Pancreas (tissue), 10 donors: ENCODE measurements around the gene CXCL12. TPM values are rescaled to one million over a fixed set of nuclear protein-coding genes. Genes with fewer than 3 reads are reported as not detected.

ENCODE experiments used
- ATAC-seq, 4 donors: fragments of 200-7000 bp; cut with Tn5 transposase; one replicate each; pipeline versions ENCODE4 v1.8.0 to v1.9.1; 2020; ENCODE audit warnings: mild to moderate bottlenecking in 4 of 4, moderate library complexity in 4 of 4
- DNase-seq, 6 donors: peaks; one replicate each; pipeline ENCODE4 v3.0.0-alpha.2; 2020
- FAIRE-seq: peaks from 2 replicates; lab custom pipeline; 2012; peaks lifted over from hg19 to GRCh38; lab: Jason Lieb, UNC
- H3K27ac ChIP-seq, 4 donors: fragments of 200-600 bp; sonication (generic); 1 replicate in 3 of 4; 2 replicates in 1 of 4; pipeline versions ENCODE4 v1.5.0 to v1.8.0; 2020
- H3K27me3 ChIP-seq, 4 donors: fragments of 200-600 bp; one replicate each; pipeline ENCODE4 v1.8.0; 2021
- H3K36me3 ChIP-seq, 3 donors: fragments of 200-600 bp; sonication (generic) in 1 of 3; one replicate each; pipeline versions ENCODE4 v1.5.0 to v1.8.0; 2020 to 2021
- H3K4me1 ChIP-seq, 3 donors: fragments of 200-600 bp; one replicate each; pipeline ENCODE4 v1.8.0; 2021
- H3K4me3 ChIP-seq, 4 donors: fragments of 200-600 bp; sonication (generic) in 2 of 4; one replicate each; pipeline versions ENCODE4 v1.5.0 to v1.8.0; 2020 to 2021
- H3K9me3 ChIP-seq, 4 donors: fragments of 200-600 bp; one replicate each; pipeline ENCODE4 v1.8.0; 2021
- WGBS, 2 donors: extraction: QIAGEN DNeasy Blood & Tissue Kit; methylation state at CpG; one replicate each; pipeline ENCODE4 v1.1.7; 2013; 5-methylcytosine and 5-hydroxymethylcytosine counted together
- intact Hi-C, 3 donors: fragments of 100-400 bp; cut with DNase I; formaldehyde crosslinking; loops; one replicate each; pipeline versions ENCODE4 v1.11.1 to v1.14.2; 2022
- polyA plus RNA-seq, 2 donors: library from polyadenylated mRNA; stranded (reverse); fragments of 200-250 nt; gene quantifications; one replicate each; pipeline ENCODE4 v1.2.3, GENCODE V29; 2013
- total RNA-seq, 6 donors: library from RNA; stranded (reverse); fragmentation: NEBNext Ultra II Directional in 4 of 6; extraction: Animal tissue kit (Norgen Biotek cat#: 25700) in 4 of 6; gene quantifications; one replicate each; pipeline versions ENCODE4 v1.2.1 to v1.2.4, GENCODE V29; 2021 to 2023
- TF ChIP-seq, protein P1 (sequence below), 4 donors: fragments of 200-600 bp; sonication (generic) in 3 of 4; IDR thresholded peaks; one replicate each; pipeline versions ENCODE4 v1.5.0 to v1.8.0; 2021; ENCODE audit warnings: antibody characterized with exemption in 4 of 4
- donor health status: healthy with polysubstance abuse.
- donor health status: DM: no; HTN: no; CAD: no; lungs with moderate emphysema.
- donor health status: DM: no; HTN: no; CAD: no.
- donor health status: control.
- donor health status: control.
- donor health status: Bipolar disorder and iron deficiency.
- donor health status: DM: yes; HTN: yes; CAD: no.
- donor health status: DM: no; HTN: no; CAD: no.
- donor health status: DM: no; HTN: no; CAD: no.
- donor health status: DM: yes; HTN: yes; CAD: no.

CXCL12 gene
- total and polyA plus RNA-seq, 8 donors, result 35.9 to 131 (median 91.1) TPM

DNA sequence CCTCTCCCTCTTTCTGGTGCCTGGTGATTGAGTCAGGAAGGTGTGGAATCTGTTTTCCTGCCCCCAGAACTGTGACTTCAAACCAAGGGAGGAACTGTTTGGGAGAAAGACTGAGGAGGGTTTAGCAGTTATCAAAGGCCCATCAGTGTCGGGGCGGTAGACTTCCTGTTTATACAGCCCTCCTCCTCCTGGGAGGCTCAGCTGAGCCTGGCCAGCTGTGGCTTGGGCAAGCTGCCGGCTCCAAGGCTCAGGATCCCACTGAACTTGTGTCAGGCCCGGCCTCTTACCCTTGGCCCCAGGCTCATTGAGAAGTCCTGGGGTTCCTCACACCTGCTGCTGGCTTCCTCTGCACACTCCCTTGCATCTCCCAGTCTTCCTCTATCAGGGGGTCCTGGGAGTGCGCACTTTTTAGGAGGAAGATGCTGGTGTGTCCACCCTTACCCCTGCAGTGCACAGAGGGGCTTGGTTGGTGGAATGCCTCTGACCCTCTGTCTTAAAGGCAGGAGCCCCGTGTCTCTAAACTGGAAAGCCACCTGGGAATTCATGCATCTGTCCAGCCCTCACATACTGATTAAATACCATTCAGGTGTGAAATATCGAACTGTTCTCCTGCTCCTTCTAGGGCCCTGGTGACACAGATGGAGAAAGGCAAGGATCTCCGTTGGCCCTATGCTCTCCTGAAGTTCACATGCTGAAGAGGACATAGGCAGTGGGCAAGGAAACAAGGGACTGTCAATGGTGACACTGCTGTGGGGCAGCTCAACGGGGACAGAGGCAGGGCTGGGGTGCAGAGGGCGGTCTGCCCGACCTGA lies 32.4 kb downstream of the CXCL12 start:
- TF ChIP-seq, protein P1, sequence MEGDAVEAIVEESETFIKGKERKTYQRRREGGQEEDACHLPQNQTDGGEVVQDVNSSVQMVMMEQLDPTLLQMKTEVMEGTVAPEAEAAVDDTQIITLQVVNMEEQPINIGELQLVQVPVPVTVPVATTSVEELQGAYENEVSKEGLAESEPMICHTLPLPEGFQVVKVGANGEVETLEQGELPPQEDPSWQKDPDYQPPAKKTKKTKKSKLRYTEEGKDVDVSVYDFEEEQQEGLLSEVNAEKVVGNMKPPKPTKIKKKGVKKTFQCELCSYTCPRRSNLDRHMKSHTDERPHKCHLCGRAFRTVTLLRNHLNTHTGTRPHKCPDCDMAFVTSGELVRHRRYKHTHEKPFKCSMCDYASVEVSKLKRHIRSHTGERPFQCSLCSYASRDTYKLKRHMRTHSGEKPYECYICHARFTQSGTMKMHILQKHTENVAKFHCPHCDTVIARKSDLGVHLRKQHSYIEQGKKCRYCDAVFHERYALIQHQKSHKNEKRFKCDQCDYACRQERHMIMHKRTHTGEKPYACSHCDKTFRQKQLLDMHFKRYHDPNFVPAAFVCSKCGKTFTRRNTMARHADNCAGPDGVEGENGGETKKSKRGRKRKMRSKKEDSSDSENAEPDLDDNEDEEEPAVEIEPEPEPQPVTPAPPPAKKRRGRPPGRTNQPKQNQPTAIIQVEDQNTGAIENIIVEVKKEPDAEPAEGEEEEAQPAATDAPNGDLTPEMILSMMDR (IDR thresholded peaks at IDR 0.05), result no peak
- 33 to 38% methylated on average over 11 of the region's 11 CpGs for WGBS, 2 donors
- H3K27ac ChIP-seq, result peak overlapping the region; percentile 59 to 75 (median 66)
- ATAC-seq, result peak; percentile 89 to 92 (median 91)
- H3K4me1 ChIP-seq, result peaks cover 38 to 44% (median 39%) of the 10 kb centered on the region in 3 donors
- FAIRE-seq, result no peak
- H3K36me3 ChIP-seq, result no peaks in the 10 kb centered on the region
- no peak overlapping the region for H3K4me3 ChIP-seq
- peak; percentile 79 to 92 (median 90) for DNase-seq
- intact Hi-C loops, result no loop called here
- no peaks in the 10 kb centered on the region for H3K9me3 ChIP-seq
- no peaks in the 10 kb centered on the region for H3K27me3 ChIP-seq

DNA sequence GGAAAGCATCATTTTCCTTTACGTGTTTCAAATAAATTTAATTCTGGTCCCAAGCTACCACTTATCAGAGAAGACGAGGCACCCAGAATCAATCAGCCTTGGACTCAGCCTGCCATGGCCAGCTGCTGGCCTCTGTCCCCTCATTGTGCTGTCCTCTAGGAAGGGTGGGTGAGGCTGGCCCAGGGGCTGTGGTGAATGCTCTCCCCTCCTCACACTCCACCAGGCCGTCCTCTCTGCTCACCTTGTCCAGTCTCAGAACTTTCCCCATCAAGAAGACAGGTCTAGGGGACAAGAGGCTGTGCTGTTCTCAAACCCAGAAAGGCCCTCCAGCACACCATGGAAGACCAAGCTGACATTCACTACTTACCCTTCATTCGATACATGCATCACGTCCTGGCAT lies 36.4 kb downstream of the CXCL12 start:
- H3K27ac ChIP-seq, result no peak overlapping the region
- DNase-seq (no peak), ATAC-seq (no peak), FAIRE-seq (no peak)
- H3K9me3 ChIP-seq, result no peaks in the 10 kb centered on the region
- no peaks in the 10 kb centered on the region for H3K36me3 ChIP-seq
- WGBS, 2 donors, result 86 to 92% methylated on average over 5 of the region's 5 CpGs
- TF ChIP-seq, protein P1 (IDR thresholded peaks at IDR 0.05), result no peak
- peaks cover 22 to 29% (median 22%) of the 10 kb centered on the region in 3 donors for H3K4me1 ChIP-seq
- H3K4me3 ChIP-seq, result no peak overlapping the region
- H3K27me3 ChIP-seq, result no peaks in the 10 kb centered on the region
- intact Hi-C loops, result no loop called here

DNA sequence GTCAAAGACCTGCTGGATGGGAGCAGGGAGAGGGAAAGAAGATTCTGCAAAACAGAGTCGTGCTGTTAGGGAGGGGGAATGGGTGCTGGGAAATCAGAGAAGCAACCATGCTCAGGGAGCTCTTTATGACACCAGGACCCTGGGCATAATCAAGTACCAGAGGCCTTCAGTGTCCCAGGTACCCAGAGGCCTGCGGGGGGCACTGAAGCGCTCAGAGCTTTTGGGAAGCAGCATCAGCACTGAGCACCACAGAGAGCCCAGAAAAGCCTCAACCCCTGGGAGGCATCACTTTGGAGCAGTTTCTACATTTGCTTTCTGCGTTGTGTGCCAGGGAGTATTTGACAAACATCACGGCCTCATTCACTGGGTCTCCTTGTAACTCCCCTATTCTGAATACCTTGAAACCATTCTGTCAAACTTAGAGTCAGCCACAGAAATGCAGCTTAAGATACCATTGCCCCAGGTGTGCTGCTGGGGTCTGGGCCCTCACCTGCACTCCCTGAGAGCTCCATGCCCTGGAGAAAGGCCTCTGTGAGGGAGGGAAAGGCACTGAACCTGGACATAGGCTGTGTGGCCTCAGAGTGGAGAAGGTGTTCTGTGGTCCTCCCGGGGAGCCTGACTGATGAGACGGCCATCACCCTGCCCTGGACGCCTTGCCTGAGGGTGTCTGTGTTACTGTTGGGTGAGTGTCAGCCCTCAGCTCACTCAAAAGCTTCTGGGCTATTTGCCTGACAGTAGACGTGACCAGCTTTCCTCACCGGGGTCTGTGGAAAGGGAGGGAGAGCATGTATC lies 37.1 kb downstream of the CXCL12 start:
- H3K36me3 ChIP-seq, result no peaks in the 10 kb centered on the region
- TF ChIP-seq, protein P1 (IDR thresholded peaks at IDR 0.05), result no peak
- ATAC-seq (no peak), FAIRE-seq (no peak), DNase-seq (no peak)
- intact Hi-C loops, result no loop called here
- peaks cover 15 to 22% (median 16%) of the 10 kb centered on the region in 3 donors for H3K4me1 ChIP-seq
- no peak overlapping the region for H3K4me3 ChIP-seq
- no peak overlapping the region for H3K27ac ChIP-seq
- 91% methylated on average over 10 of the region's 10 CpGs for WGBS, 2 donors
- no peaks in the 10 kb centered on the region for H3K9me3 ChIP-seq
- no peaks in the 10 kb centered on the region for H3K27me3 ChIP-seq

DNA sequence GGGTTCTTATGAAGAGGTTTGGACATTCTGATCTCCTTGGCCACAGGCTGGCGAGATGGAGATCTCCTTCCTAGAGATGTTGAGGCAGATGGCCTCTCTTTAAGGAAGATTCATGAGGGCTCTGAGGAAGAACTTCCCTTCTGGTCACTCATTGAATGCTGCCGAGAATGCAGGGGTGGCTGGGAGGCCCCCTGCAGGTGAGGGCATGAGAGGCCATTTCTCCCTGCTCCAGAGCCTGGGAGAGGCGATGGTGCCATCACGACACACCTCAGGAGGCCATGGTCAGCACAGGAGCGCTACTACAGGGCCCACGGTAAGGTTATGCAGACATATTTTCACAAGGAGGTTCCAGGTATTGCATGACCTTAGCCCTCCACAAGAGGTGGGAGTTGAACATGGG lies 40.2 kb downstream of the CXCL12 start:
- WGBS, 2 donors, result 69 to 79% methylated on average over 6 of the region's 6 CpGs
- Histone ChIP-seq H3K4me1 (peaks cover 0 to 4% (median 0%) of the 10 kb centered on the region in 3 donors), H3K27me3 (no peaks in the 10 kb centered on the region), H3K9me3 (no peaks in the 10 kb centered on the region), H3K4me3 (no peak overlapping the region), H3K27ac (no peak overlapping the region), H3K36me3 (no peaks in the 10 kb centered on the region)
- DNase-seq (no peak), ATAC-seq (peak in 2 of 4 donors; percentile 10 to 34), FAIRE-seq (no peak)
- TF ChIP-seq, protein P1 (IDR thresholded peaks at IDR 0.05), result no peak
- intact Hi-C loops, result no loop called here
